B cell (primary cell): ENCODE results near the gene GMPS. TPM values are rescaled to one million over a fixed set of nuclear protein-coding genes. Genes with fewer than 3 reads are reported as not detected.

Experiments
- ATAC-seq: fragments of 200-7000 bp; cut with Tn5 transposase; one replicate; pipeline ENCODE4 v1.10.0; 2021; ENCODE audit warnings: low read depth, mild to moderate bottlenecking, moderate number of reproducible peaks, moderate library complexity
- CTCF ChIA-PET: fragments of 350-600 bp; sonication (Branson Sonifier 250); formaldehyde crosslinking; loops from one replicate; lab custom pipeline; 2021; ENCODE audit warnings: antibody characterized with exemption, inconsistent platforms; lab: Charles Lee
- POLR2A ChIA-PET: fragments of 350-600 bp; sonication (Branson Sonifier 250); formaldehyde crosslinking; loops from one replicate; lab custom pipeline; 2021; ENCODE audit warnings: antibody characterized with exemption; lab: Charles Lee
- DNase-seq: peaks from one replicate; pipeline ENCODE4 v3.0.0; 2013
- H2AFZ ChIP-seq: 2 replicates; pipeline ENCODE4 v1.6.1; 2012; ENCODE audit warnings: mild to moderate bottlenecking, low read depth, low read length; ENCODE audit not compliant: insufficient read depth, poor library complexity, severe bottlenecking
- H3K27ac ChIP-seq, 2 donors: 1 replicate in 1 of 2; 2 replicates in 1 of 2; pipeline ENCODE4 v1.5.1; 2012 to 2013; ENCODE audit warnings: low read length in 2 of 2, mild to moderate bottlenecking in 2 of 2, moderate library complexity in 1 of 2
- H3K27me3 ChIP-seq, 4 experiments: fragments of 200-600 bp in 1 of 4; sonication (generic) in 1 of 4; replicated peaks in 1 of 4; 1 replicate in 2 of 4; 2 replicates in 2 of 4; pipeline versions ENCODE4 v1.6.1 to v1.7.0; 2013 to 2016; ENCODE audit warnings: low read length in 3 of 4, mild to moderate bottlenecking in 2 of 4, mixed read lengths in 1 of 4, moderate library complexity in 1 of 4; ENCODE audit not compliant: insufficient read depth in 4 of 4, control insufficient read depth in 3 of 4; ENCODE audit errors: control extremely low read depth in 1 of 4
- H3K36me3 ChIP-seq, 2 experiments: replicated peaks in 1 of 2; 1 replicate in 1 of 2; 2 replicates in 1 of 2; pipeline versions ENCODE4 v1.6.1 to v1.7.1; 2013; ENCODE audit warnings: low read length in 1 of 2; ENCODE audit not compliant: insufficient read depth in 2 of 2, control insufficient read depth in 1 of 2; ENCODE audit errors: control extremely low read depth in 1 of 2, extremely low read depth in 1 of 2
- H3K4me1 ChIP-seq, 2 donors: fragments of 200-600 bp in 1 of 2; sonication (generic) in 1 of 2; 1 replicate in 1 of 2; 2 replicates in 1 of 2; pipeline versions ENCODE4 v1.5.1 to v1.6.1; 2013 to 2017; ENCODE audit warnings: low read length in 2 of 2; ENCODE audit not compliant: control insufficient read depth in 2 of 2, insufficient read depth in 2 of 2
- H3K4me2 ChIP-seq: replicated peaks from 2 replicates; pipeline ENCODE3; 2012; ENCODE audit warnings: mild to moderate bottlenecking, low read depth, low read length; ENCODE audit not compliant: poor library complexity, severe bottlenecking
- H3K4me3 ChIP-seq, 5 experiments: fragments of 200-600 bp in 1 of 5; sonication (generic) in 1 of 5; 1 replicate in 3 of 5; 2 replicates in 2 of 5; pipeline versions ENCODE4 v1.5.1 to v1.7.0; 2011 to 2016; ENCODE audit warnings: low read length in 4 of 5, mild to moderate bottlenecking in 4 of 5, low read depth in 2 of 5, control low read depth in 1 of 5, moderate library complexity in 1 of 5; ENCODE audit not compliant: insufficient read depth in 1 of 5; ENCODE audit errors: control extremely low read depth in 1 of 5, extremely low read depth in 1 of 5
- H3K79me2 ChIP-seq: fragments of 200-600 bp; sonication (generic); one replicate; pipeline ENCODE4 v1.6.0; 2016; ENCODE audit warnings: low read length; ENCODE audit not compliant: control insufficient read depth, insufficient read depth
- H3K9ac ChIP-seq: fragments of 200-600 bp; sonication (generic); 2 replicates; pipeline ENCODE4 v1.6.1; 2017; ENCODE audit warnings: mild to moderate bottlenecking, low read length, moderate library complexity
- H3K9me3 ChIP-seq, 3 donors: one replicate each; pipeline versions ENCODE4 v1.6.1 to v1.7.1; 2013; ENCODE audit warnings: low read length in 2 of 3; ENCODE audit not compliant: control insufficient read depth in 2 of 3, insufficient read depth in 1 of 3; ENCODE audit errors: control extremely low read depth in 1 of 3
- H4K20me1 ChIP-seq: 2 replicates; pipeline ENCODE4 v1.6.0; 2012; ENCODE audit warnings: mild to moderate bottlenecking, low read length; ENCODE audit not compliant: insufficient read depth, control insufficient read depth, poor library complexity, severe bottlenecking
- H3K27ac Mint-ChIP-seq: one replicate; pipeline ENCODE4 v1.8.0; 2021; ENCODE audit warnings: mixed read lengths
- H3K27me3 Mint-ChIP-seq: one replicate; pipeline ENCODE4 v1.8.0; 2021; ENCODE audit warnings: mixed read lengths
- H3K4me1 Mint-ChIP-seq: one replicate; pipeline ENCODE4 v1.8.0; 2021; ENCODE audit warnings: mixed read lengths
- H3K4me3 Mint-ChIP-seq: one replicate; pipeline ENCODE4 v1.8.0; 2021; ENCODE audit warnings: mixed read lengths
- H3K9me3 Mint-ChIP-seq: one replicate; pipeline ENCODE4 v1.8.0; 2022; ENCODE audit warnings: mixed read lengths; ENCODE audit not compliant: insufficient read depth
- CTCF ChIP-seq: fragments of 200-600 bp; IDR thresholded peaks from one replicate; pipeline ENCODE4 v1.8.0; 2022; ENCODE audit warnings: antibody characterized with exemption, mild to moderate bottlenecking
- EZH2 ChIP-seq: IDR thresholded peaks from 2 replicates; pipeline ENCODE4 v1.6.1; 2012; ENCODE audit warnings: borderline replicate concordance, low read depth, mild to moderate bottlenecking, moderate library complexity, low read length; ENCODE audit not compliant: insufficient read depth, poor library complexity, severe bottlenecking
- whole genome bisulfite sequencing: methylation state at CpG from one replicate; pipeline ENCODE4 v1.1.5; 2013; ENCODE audit warnings: missing lambda C conversion rate; ENCODE audit not compliant: insufficient coverage; 5-methylcytosine and 5-hydroxymethylcytosine counted together
- intact Hi-C: fragments of 100-400 bp; cut with micrococcal nuclease; formaldehyde crosslinking; loops from one replicate; pipeline ENCODE4 v1.10.0; 2022
- polyA plus RNA-seq: library from polyadenylated mRNA; depleted of rRNA; stranded (reverse); fragments of >200 nt; gene quantifications from 2 replicates; pipeline ENCODE4 v1.2.3, GENCODE V29; 2012
- total RNA-seq, 2 donors: library from RNA; stranded (reverse); fragments of 120-200 nt in 1 of 2; gene quantifications; 1 replicate in 1 of 2; 2 replicates in 1 of 2; pipeline versions ENCODE4 v1.2.3 to v1.2.4, GENCODE V29; 2013 to 2022

GMPS gene
- total and polyA plus RNA-seq, 2 donors (not counting 1 experiment from before 2014, with no cell fraction given) = 12.0 to 30.8 TPM

GRCh38 chr3:155972885-155973584 is 102.6 kb downstream of the GMPS start:
- CTCF ChIA-PET = interaction anchor here (0.9 kb wide), 1 partner anchor 38 kb away, joined by 3 read pairs; no protein-coding TSS in a partner anchor
- Histone ChIP-seq H4K20me1 (no peaks in the 10 kb centered on the region), H3K9me3 (peaks cover 0 to 5% (median 0%) of the 10 kb centered on the region in 3 donors), H3K36me3 (no peaks in the 10 kb centered on the region), H3K27me3 (no peaks in the 10 kb centered on the region), H3K4me1 (no peaks in the 10 kb centered on the region), H2AFZ (peak overlapping the region; percentile 19), H3K4me2 (peak overlapping the region; percentile 18), H3K4me3 (peak overlapping the region in 1 of 5 experiments; percentile 2), H3K9ac (peak overlapping the region; percentile 3), H3K27ac (no peak overlapping the region), H3K79me2 (no peaks in the 10 kb centered on the region)
- WGBS = no CpG with 5 or more reads among the region's 4 CpGs
- TF ChIP-seq EZH2 (no peak), CTCF (no peak)
- Mint-ChIP-seq H3K27ac (no peak overlapping the region), H3K4me1 (peaks cover 6% of the 10 kb centered on the region), H3K4me3 (peak overlapping the region; percentile 35), H3K27me3 (no peaks in the 10 kb centered on the region), H3K9me3 (peaks cover 2% of the 10 kb centered on the region)
- ATAC-seq (no peak), DNase-seq (no peak)
- intact Hi-C loops = no loop called here
- POLR2A ChIA-PET = no interaction called here

GRCh38 chr3:155978324-155978723 is 107.9 kb downstream of the GMPS start:
- Histone ChIP-seq H3K27ac (no peak overlapping the region), H3K4me1 (no peaks in the 10 kb centered on the region), H3K79me2 (no peaks in the 10 kb centered on the region), H3K4me3 (no peak overlapping the region), H4K20me1 (no peaks in the 10 kb centered on the region), H3K9ac (no peak overlapping the region), H3K36me3 (no peaks in the 10 kb centered on the region), H3K4me2 (no peak overlapping the region), H3K27me3 (no peaks in the 10 kb centered on the region), H2AFZ (no peak overlapping the region), H3K9me3 (no peaks in the 10 kb centered on the region)
- intact Hi-C loops = no loop called here
- CTCF ChIA-PET = no interaction called here
- H3K4me1 Mint-ChIP-seq = no peaks in the 10 kb centered on the region
- ATAC-seq = no peak
- WGBS = no CpG with 5 or more reads among the region's 3 CpGs
- POLR2A ChIA-PET = no interaction called here
- DNase-seq = no peak
- no peak overlapping the region for H3K4me3 Mint-ChIP-seq
- no peak for TF ChIP-seq CTCF
- no peak for TF ChIP-seq EZH2
- H3K9me3 Mint-ChIP-seq = no peaks in the 10 kb centered on the region
- peaks cover under 1% of the 10 kb centered on the region for H3K27me3 Mint-ChIP-seq
- H3K27ac Mint-ChIP-seq = no peak overlapping the region
